M059J (cell line): ENCODE data around the gene POU6F2. TPM values are rescaled to one million over a fixed set of nuclear protein-coding genes. Genes with fewer than 3 reads are reported as not detected.
"Not testable (repeated sequence)": the region's sequence is repeated elsewhere in the genome, so short reads cannot be mapped to it uniquely, and the experiment has no call there.

Source experiments
- DNase-seq: peaks from one replicate; pipeline ENCODE4 v3.0.0-alpha.2; 2012; ENCODE audit warnings: low read depth
- total RNA-seq: library from RNA; depleted of rRNA; stranded (reverse); fragments of >200 nt; shearing (Covaris generic); gene quantifications from 2 replicates; pipeline ENCODE4 v1.2.3, GENCODE V29; 2014

POU6F2 gene
- total RNA-seq, 1 experiment from 2014 or later, result not detected

- peak; percentile 40 for DNase-seq
These were observed 378.0 kb downstream of the POU6F2 start for GRCh38 chr7:39355664-39356063.

- DNase-seq, result peak; percentile 17
These were observed 378.6 kb downstream of the POU6F2 start for GRCh38 chr7:39356172-39356925.

GRCh38 chr7:39357648-39358047, 379.9 kb downstream of the POU6F2 start:
- DNase-seq, result no peak

- DNase-seq, result no peak
These were observed 382.3 kb downstream of the POU6F2 start for GRCh38 chr7:39360038-39360437.

GRCh38 chr7:39360766-39361165, 383.1 kb downstream of the POU6F2 start:
- DNase-seq, result peak; percentile 75

GRCh38 chr7:39365751-39366295, 388.1 kb downstream of the POU6F2 start:
- no peak for DNase-seq

GRCh38 chr7:39367451-39367850, 389.7 kb downstream of the POU6F2 start:
- no peak for DNase-seq

GRCh38 chr7:39367943-39368342, 390.2 kb downstream of the POU6F2 start:
- no peak for DNase-seq

- no peak for DNase-seq
These were observed 394.7 kb downstream of the POU6F2 start for GRCh38 chr7:39372383-39372782.

GRCh38 chr7:39374436-39375040, 396.8 kb downstream of the POU6F2 start:
- no peak for DNase-seq

GRCh38 chr7:39375047-39375873, 397.6 kb downstream of the POU6F2 start:
- no peak for DNase-seq

- no peak for DNase-seq
These were observed 398.1 kb downstream of the POU6F2 start for GRCh38 chr7:39375874-39376190.

- DNase-seq, result not testable (repeated sequence)
These were observed 399.2 kb downstream of the POU6F2 start for GRCh38 chr7:39376881-39377280.

- DNase-seq, result peak; percentile 76
These were observed 401.7 kb downstream of the POU6F2 start for GRCh38 chr7:39379416-39379815.

- peak; percentile 41 for DNase-seq
These were observed 405.4 kb downstream of the POU6F2 start for GRCh38 chr7:39383136-39383535.

- no peak for DNase-seq
These were observed 406.7 kb downstream of the POU6F2 start for GRCh38 chr7:39384386-39384785.

GRCh38 chr7:39386718-39387117, 409.0 kb downstream of the POU6F2 start:
- no peak for DNase-seq

GRCh38 chr7:39392151-39392550, 414.4 kb downstream of the POU6F2 start:
- no peak for DNase-seq

GRCh38 chr7:39394105-39394680, 416.5 kb downstream of the POU6F2 start:
- DNase-seq, result peak; percentile 27

- DNase-seq, result no peak
These were observed 421.7 kb downstream of the POU6F2 start for GRCh38 chr7:39399458-39399857.

GRCh38 chr7:39399986-39400385, 422.3 kb downstream of the POU6F2 start:
- no peak for DNase-seq

GRCh38 chr7:39400836-39401235, 423.1 kb downstream of the POU6F2 start:
- DNase-seq, result no peak
